K562 (cell line): ENCODE data around the gene BIK. TPM values are rescaled to one million over a fixed set of nuclear protein-coding genes. Genes with fewer than 3 reads are reported as not detected.

Experiments
- ATAC-seq: fragments of 200-7000 bp; cut with Tn5 transposase; 3 replicates; pipeline ENCODE4 v1.9.1; 2020; ENCODE audit warnings: moderate library complexity
- BruUV-seq: library from RNA; stranded (reverse); fragments of 400-500 nt; replicated peaks from 2 replicates; lab custom pipeline; 2021; lab: Mats Ljungman, UMichigan
- CTCF ChIA-PET: fragments of 300-600 bp; formaldehyde crosslinking; extraction: SDS; loops from one replicate; lab custom pipeline; 2021; ENCODE audit warnings: low intra/inter-chr PET ratio; lab: Yijun Ruan, JAX
- POLR2A ChIA-PET: fragments of 300-600, 350-650 bp; sonication (Branson Sonifier 250); formaldehyde crosslinking; extraction: SDS; loops from one replicate; lab custom pipeline; 2021; ENCODE audit warnings: antibody characterized with exemption, inconsistent platforms; lab: Yijun Ruan, JAX
- DNase-seq, 4 experiments: peaks; one replicate each; pipeline versions ENCODE4 v3.0.0 to v3.0.0-alpha.2; 2011 to 2018; ENCODE audit warnings: low spot score in 3 of 4, mixed read lengths in 3 of 4; ENCODE audit errors: extremely low read depth in 1 of 4
- FAIRE-seq: peaks from 2 replicates; lab custom pipeline; 2011; peaks lifted over from hg19 to GRCh38; lab: Jason Lieb, UNC
- H2AFZ ChIP-seq: 2 replicates; pipeline ENCODE4 v1.6.0; 2011; ENCODE audit warnings: low read depth, low read length, control low read depth, inconsistent platforms
- H3K27ac ChIP-seq: fragments of 200-600 bp; 3 replicates; pipeline ENCODE4 v1.8.0; 2011; ENCODE audit warnings: low read depth, mild to moderate bottlenecking, control low read depth, inconsistent platforms, low read length, moderate library complexity, mixed read lengths; ENCODE audit errors: extremely low read depth
- H3K27me3 ChIP-seq, 2 experiments: fragments of 300-600 bp in 1 of 2; 2 replicates in 1 of 2; 3 replicates in 1 of 2; pipeline versions ENCODE4 v1.6.0 to v1.8.0; 2011; ENCODE audit warnings: inconsistent platforms in 2 of 2, low read length in 2 of 2, mild to moderate bottlenecking in 1 of 2, mixed read lengths in 1 of 2, moderate library complexity in 1 of 2; ENCODE audit not compliant: control insufficient read depth in 2 of 2, insufficient read depth in 2 of 2
- H3K36me3 ChIP-seq: fragments of 300-600 bp; 3 replicates; pipeline ENCODE4 v1.8.0; 2011; ENCODE audit warnings: mild to moderate bottlenecking, low read length, inconsistent platforms; ENCODE audit not compliant: control insufficient read depth, insufficient read depth
- H3K4me1 ChIP-seq, 2 experiments: fragments of 200-600 bp in 1 of 2; replicated peaks in 1 of 2; 2 replicates in 1 of 2; 3 replicates in 1 of 2; pipeline versions ENCODE4 v1.5.1 to v1.8.0; 2011; ENCODE audit warnings: inconsistent platforms in 2 of 2, low read length in 2 of 2, mild to moderate bottlenecking in 1 of 2, mixed read lengths in 1 of 2, moderate library complexity in 1 of 2; ENCODE audit not compliant: control insufficient read depth in 2 of 2, insufficient read depth in 2 of 2
- H3K4me2 ChIP-seq: 2 replicates; pipeline ENCODE4 v1.6.1; 2011; ENCODE audit warnings: low read length, control low read depth, inconsistent platforms, mixed read lengths; ENCODE audit not compliant: insufficient read depth
- H3K4me3 ChIP-seq: fragments of 200-600 bp; sonication (generic), shearing (Covaris generic); 2 replicates; pipeline ENCODE4 v1.5.1; 2016; ENCODE audit warnings: control low read depth, inconsistent platforms
- H3K79me2 ChIP-seq: fragments of 200-600 bp; 3 replicates; pipeline ENCODE4 v1.8.0; 2011; ENCODE audit warnings: low read length, inconsistent platforms; ENCODE audit not compliant: control insufficient read depth, insufficient read depth
- H3K9ac ChIP-seq, 2 experiments: 2 replicates each; pipeline versions ENCODE4 v1.6.0 to v1.6.1; 2011; ENCODE audit warnings: low read depth in 2 of 2, low read length in 2 of 2, control low read depth in 1 of 2, inconsistent platforms in 1 of 2, mild to moderate bottlenecking in 1 of 2, mixed read lengths in 1 of 2; ENCODE audit not compliant: insufficient read depth in 1 of 2
- H3K9me1 ChIP-seq: one replicate; pipeline ENCODE4 v1.6.0; 2011; ENCODE audit warnings: inconsistent platforms, mild to moderate bottlenecking, low read length, moderate library complexity; ENCODE audit not compliant: control insufficient read depth, insufficient read depth
- H3K9me3 ChIP-seq: replicated peaks from 2 replicates; pipeline ENCODE4 v1.5.1; 2011; ENCODE audit warnings: low read depth, low read length, inconsistent platforms; ENCODE audit not compliant: control insufficient read depth, insufficient read depth
- H4K20me1 ChIP-seq: replicated peaks from 2 replicates; pipeline ENCODE4 v1.6.1; 2011; ENCODE audit warnings: low read length, inconsistent platforms, mixed read lengths; ENCODE audit not compliant: control insufficient read depth, insufficient read depth
- ETV5 ChIP-seq: sonication (generic); formaldehyde crosslinking; IDR thresholded peaks from 2 replicates; pipeline ENCODE4 v1.4.0; 2020; ENCODE audit warnings: low read depth, mild to moderate bottlenecking, missing genetic modification reagents
- L3MBTL2 ChIP-seq: fragments of 450-650 bp; IDR thresholded peaks from 2 replicates; pipeline ENCODE4 v1.6.1; 2016; ENCODE audit warnings: mild to moderate bottlenecking, moderate library complexity
- SMAD4 ChIP-seq: fragments of 250-450 bp; sonication (Bioruptor Pico); conservative IDR thresholded peaks from 2 replicates; pipeline ENCODE4 v1.8.0; 2021; ENCODE audit warnings: inconsistent platforms, mild to moderate bottlenecking, moderate library complexity
- SMARCE1 ChIP-seq: fragments of 450-650 bp; IDR thresholded peaks from 2 replicates; pipeline ENCODE4 v1.7.1; 2016; ENCODE audit warnings: mild to moderate bottlenecking
- WGBS: fragments of 100-300 bp; shearing (Covaris generic); methylation state at CpG from one replicate; pipeline ENCODE4 v1.1.6; 2016; ENCODE audit warnings: low coverage, mixed read lengths; ENCODE audit not compliant: insufficient coverage; ENCODE audit errors: missing lambda C conversion rate; 5-methylcytosine and 5-hydroxymethylcytosine counted together
- in situ Hi-C: fragments of 300-500 bp; cut with MboI; formaldehyde crosslinking; loops from 4 replicates; pipeline ENCODE4 v1.15.0; 2018; ENCODE audit warnings: inconsistent platforms, mixed read lengths
- intact Hi-C: fragments of 100-400 bp; cut with micrococcal nuclease; formaldehyde crosslinking; loops from 2 replicates; pipeline ENCODE4 v1.14.2; 2022
- polyA plus RNA-seq, 8 experiments: library from polyadenylated mRNA; depleted of rRNA in 4 of 8; stranded (reverse) in 5 of 8; unstranded in 3 of 8; fragments of >200 nt; fragmentation: Nextera tagmentation in 2 of 8; fragmentation: Illumina TruSeq in 1 of 8; extraction: Ambion mirVana in 2 of 8; extraction: Trizol in 1 of 8; gene quantifications; 2 replicates each; pipeline versions ENCODE4 v1.2.1 to v1.2.3, GENCODE V29; 2011 to 2014; ENCODE audit warnings: inconsistent platforms in 1 of 8, missing spikeins in 1 of 8
- total RNA-seq, 7 experiments: library from RNA; depleted of rRNA in 6 of 7; stranded (reverse); fragments of >200 nt in 6 of 7; fragmentation: Illumina TruSeq in 2 of 7; extraction: Trizol in 2 of 7; gene quantifications; 2 replicates each; pipeline versions ENCODE4 v1.2.1 to v1.2.3, GENCODE V29; 2011 to 2021; ENCODE audit warnings: low replicate concordance in 1 of 7
- TF ChIP-seq, protein P1 (sequence below): fragments of 450-650 bp; IDR thresholded peaks from 2 replicates; pipeline ENCODE4 v1.6.1; 2017; ENCODE audit warnings: antibody characterized with exemption, mild to moderate bottlenecking
- TF ChIP-seq, protein P2 (sequence below): fragments of 450-650 bp; IDR thresholded peaks from 2 replicates; pipeline ENCODE4 v1.6.1; 2016; ENCODE audit warnings: mild to moderate bottlenecking, moderate library complexity

Gene BIK
- total and polyA plus RNA-seq, 9 of the 15 experiments (the other 6 are each of a cell fraction or from before 2014, with no cell fraction given): 0.08 to 0.23 (median 0.18) TPM; not detected in 4

DNA sequence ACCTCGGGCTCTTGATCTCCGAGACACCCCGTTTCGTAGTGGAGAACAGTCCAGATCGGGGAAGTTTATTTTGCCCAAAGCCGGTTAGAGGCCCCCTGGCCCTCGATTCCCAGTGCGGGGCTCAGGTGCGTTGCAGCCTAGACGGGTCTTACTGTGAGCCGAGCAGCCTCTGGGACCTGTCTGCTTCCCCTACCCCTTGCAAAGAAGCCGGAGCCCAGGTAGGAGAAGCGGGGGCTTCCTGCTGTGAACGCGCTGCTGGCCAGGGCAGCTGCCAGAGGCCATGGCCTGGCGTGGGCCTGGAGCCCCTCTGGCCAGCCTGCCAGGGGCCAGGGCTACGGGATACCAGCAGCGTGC is 41.4 kb downstream of the BIK start:
- ATAC-seq: peak; percentile 61
- in situ Hi-C loops: no loop called here
- Histone ChIP-seq H3K27ac (peak overlapping the region; percentile 76), H3K9me3 (no peaks in the 10 kb centered on the region), H3K9ac (peak overlapping the region; percentile 82 to 96), H3K79me2 (peaks cover 30% of the 10 kb centered on the region), H2AFZ (peak overlapping the region; percentile 83), H3K9me1 (no peaks in the 10 kb centered on the region), H3K4me1 (peaks cover 0 to 42% of the 10 kb centered on the region in 2 experiments; a peak in 3 of 5 replicates), H4K20me1 (0 out of 2 replicates have a peak, but pooled peaks cover 3% of the 10 kb centered on the region), H3K36me3 (no peaks in the 10 kb centered on the region), H3K27me3 (no peaks in the 10 kb centered on the region), H3K4me3 (peak overlapping the region; percentile 54), H3K4me2 (peak overlapping the region; percentile 85)
- intact Hi-C loops: no loop called here
- WGBS: 9% methylated on average over 14 of the region's 18 CpGs
- ChIA-PET CTCF (no interaction called here), POLR2A (no interaction called here)
- no TSS peak for BruUV-seq
- no peak for FAIRE-seq
- DNase-seq: no peak
- no peak for TF ChIP-seq ETV5 (CRISPR knock-in tag)
- TF ChIP-seq, protein P1, sequence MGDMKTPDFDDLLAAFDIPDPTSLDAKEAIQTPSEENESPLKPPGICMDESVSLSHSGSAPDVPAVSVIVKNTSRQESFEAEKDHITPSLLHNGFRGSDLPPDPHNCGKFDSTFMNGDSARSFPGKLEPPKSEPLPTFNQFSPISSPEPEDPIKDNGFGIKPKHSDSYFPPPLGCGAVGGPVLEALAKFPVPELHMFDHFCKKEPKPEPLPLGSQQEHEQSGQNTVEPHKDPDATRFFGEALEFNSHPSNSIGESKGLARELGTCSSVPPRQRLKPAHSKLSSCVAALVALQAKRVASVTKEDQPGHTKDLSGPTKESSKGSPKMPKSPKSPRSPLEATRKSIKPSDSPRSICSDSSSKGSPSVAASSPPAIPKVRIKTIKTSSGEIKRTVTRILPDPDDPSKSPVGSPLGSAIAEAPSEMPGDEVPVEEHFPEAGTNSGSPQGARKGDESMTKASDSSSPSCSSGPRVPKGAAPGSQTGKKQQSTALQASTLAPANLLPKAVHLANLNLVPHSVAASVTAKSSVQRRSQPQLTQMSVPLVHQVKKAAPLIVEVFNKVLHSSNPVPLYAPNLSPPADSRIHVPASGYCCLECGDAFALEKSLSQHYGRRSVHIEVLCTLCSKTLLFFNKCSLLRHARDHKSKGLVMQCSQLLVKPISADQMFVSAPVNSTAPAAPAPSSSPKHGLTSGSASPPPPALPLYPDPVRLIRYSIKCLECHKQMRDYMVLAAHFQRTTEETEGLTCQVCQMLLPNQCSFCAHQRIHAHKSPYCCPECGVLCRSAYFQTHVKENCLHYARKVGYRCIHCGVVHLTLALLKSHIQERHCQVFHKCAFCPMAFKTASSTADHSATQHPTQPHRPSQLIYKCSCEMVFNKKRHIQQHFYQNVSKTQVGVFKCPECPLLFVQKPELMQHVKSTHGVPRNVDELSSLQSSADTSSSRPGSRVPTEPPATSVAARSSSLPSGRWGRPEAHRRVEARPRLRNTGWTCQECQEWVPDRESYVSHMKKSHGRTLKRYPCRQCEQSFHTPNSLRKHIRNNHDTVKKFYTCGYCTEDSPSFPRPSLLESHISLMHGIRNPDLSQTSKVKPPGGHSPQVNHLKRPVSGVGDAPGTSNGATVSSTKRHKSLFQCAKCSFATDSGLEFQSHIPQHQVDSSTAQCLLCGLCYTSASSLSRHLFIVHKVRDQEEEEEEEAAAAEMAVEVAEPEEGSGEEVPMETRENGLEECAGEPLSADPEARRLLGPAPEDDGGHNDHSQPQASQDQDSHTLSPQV: 0 out of 2 replicates have a peak, but pooled peaks have one; percentile 3
- TF ChIP-seq L3MBTL2: peak; percentile 7; the same call in 1 of the 2 replicates
- TF ChIP-seq, protein P2, sequence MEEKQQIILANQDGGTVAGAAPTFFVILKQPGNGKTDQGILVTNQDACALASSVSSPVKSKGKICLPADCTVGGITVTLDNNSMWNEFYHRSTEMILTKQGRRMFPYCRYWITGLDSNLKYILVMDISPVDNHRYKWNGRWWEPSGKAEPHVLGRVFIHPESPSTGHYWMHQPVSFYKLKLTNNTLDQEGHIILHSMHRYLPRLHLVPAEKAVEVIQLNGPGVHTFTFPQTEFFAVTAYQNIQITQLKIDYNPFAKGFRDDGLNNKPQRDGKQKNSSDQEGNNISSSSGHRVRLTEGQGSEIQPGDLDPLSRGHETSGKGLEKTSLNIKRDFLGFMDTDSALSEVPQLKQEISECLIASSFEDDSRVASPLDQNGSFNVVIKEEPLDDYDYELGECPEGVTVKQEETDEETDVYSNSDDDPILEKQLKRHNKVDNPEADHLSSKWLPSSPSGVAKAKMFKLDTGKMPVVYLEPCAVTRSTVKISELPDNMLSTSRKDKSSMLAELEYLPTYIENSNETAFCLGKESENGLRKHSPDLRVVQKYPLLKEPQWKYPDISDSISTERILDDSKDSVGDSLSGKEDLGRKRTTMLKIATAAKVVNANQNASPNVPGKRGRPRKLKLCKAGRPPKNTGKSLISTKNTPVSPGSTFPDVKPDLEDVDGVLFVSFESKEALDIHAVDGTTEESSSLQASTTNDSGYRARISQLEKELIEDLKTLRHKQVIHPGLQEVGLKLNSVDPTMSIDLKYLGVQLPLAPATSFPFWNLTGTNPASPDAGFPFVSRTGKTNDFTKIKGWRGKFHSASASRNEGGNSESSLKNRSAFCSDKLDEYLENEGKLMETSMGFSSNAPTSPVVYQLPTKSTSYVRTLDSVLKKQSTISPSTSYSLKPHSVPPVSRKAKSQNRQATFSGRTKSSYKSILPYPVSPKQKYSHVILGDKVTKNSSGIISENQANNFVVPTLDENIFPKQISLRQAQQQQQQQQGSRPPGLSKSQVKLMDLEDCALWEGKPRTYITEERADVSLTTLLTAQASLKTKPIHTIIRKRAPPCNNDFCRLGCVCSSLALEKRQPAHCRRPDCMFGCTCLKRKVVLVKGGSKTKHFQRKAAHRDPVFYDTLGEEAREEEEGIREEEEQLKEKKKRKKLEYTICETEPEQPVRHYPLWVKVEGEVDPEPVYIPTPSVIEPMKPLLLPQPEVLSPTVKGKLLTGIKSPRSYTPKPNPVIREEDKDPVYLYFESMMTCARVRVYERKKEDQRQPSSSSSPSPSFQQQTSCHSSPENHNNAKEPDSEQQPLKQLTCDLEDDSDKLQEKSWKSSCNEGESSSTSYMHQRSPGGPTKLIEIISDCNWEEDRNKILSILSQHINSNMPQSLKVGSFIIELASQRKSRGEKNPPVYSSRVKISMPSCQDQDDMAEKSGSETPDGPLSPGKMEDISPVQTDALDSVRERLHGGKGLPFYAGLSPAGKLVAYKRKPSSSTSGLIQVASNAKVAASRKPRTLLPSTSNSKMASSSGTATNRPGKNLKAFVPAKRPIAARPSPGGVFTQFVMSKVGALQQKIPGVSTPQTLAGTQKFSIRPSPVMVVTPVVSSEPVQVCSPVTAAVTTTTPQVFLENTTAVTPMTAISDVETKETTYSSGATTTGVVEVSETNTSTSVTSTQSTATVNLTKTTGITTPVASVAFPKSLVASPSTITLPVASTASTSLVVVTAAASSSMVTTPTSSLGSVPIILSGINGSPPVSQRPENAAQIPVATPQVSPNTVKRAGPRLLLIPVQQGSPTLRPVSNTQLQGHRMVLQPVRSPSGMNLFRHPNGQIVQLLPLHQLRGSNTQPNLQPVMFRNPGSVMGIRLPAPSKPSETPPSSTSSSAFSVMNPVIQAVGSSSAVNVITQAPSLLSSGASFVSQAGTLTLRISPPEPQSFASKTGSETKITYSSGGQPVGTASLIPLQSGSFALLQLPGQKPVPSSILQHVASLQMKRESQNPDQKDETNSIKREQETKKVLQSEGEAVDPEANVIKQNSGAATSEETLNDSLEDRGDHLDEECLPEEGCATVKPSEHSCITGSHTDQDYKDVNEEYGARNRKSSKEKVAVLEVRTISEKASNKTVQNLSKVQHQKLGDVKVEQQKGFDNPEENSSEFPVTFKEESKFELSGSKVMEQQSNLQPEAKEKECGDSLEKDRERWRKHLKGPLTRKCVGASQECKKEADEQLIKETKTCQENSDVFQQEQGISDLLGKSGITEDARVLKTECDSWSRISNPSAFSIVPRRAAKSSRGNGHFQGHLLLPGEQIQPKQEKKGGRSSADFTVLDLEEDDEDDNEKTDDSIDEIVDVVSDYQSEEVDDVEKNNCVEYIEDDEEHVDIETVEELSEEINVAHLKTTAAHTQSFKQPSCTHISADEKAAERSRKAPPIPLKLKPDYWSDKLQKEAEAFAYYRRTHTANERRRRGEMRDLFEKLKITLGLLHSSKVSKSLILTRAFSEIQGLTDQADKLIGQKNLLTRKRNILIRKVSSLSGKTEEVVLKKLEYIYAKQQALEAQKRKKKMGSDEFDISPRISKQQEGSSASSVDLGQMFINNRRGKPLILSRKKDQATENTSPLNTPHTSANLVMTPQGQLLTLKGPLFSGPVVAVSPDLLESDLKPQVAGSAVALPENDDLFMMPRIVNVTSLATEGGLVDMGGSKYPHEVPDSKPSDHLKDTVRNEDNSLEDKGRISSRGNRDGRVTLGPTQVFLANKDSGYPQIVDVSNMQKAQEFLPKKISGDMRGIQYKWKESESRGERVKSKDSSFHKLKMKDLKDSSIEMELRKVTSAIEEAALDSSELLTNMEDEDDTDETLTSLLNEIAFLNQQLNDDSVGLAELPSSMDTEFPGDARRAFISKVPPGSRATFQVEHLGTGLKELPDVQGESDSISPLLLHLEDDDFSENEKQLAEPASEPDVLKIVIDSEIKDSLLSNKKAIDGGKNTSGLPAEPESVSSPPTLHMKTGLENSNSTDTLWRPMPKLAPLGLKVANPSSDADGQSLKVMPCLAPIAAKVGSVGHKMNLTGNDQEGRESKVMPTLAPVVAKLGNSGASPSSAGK: peak; percentile 65
- TF ChIP-seq SMAD4: 0 out of 2 replicates have a peak, but pooled peaks have one; percentile 2
- TF ChIP-seq SMARCE1: no peak
